Testis (tissue), 3 donors: ENCODE results near the gene CES2. TPM values are rescaled to one million over a fixed set of nuclear protein-coding genes. Genes with fewer than 3 reads are reported as not detected.

Experiments
- DNase-seq: peaks from one replicate; pipeline ENCODE4 v3.0.0-alpha.2; 2019
- H3K27ac ChIP-seq, 2 donors: fragments of 200-600 bp; sonication (generic); one replicate each; pipeline ENCODE4 v1.5.1; 2019
- H3K27me3 ChIP-seq: fragments of 200-600 bp; sonication (generic); one replicate; pipeline ENCODE4 v1.5.1; 2019
- H3K36me3 ChIP-seq: fragments of 200-600 bp; sonication (generic); one replicate; pipeline ENCODE4 v1.5.1; 2017; ENCODE audit warnings: low read depth; ENCODE audit errors: missing control alignments
- H3K4me1 ChIP-seq: fragments of 200-600 bp; sonication (generic); one replicate; pipeline ENCODE4 v1.5.1; 2019
- H3K4me3 ChIP-seq, 2 donors: fragments of 200-600 bp; sonication (generic); one replicate each; pipeline ENCODE4 v1.5.1; 2017 to 2019
- H3K9me3 ChIP-seq: fragments of 200-600 bp; sonication (generic); one replicate; pipeline ENCODE4 v1.5.1; 2017
- CTCF ChIP-seq, 3 experiments: fragments of 450-650 bp in 2 of 3; fragments of 200-600 bp in 1 of 3; sonication (generic) in 1 of 3; IDR thresholded peaks; one replicate each; pipeline ENCODE4 v1.5.1; 2016 to 2019; ENCODE audit warnings: antibody characterized with exemption in 3 of 3, mild to moderate bottlenecking in 2 of 3, moderate library complexity in 1 of 3
- POLR2A ChIP-seq: fragments of 450-650 bp; IDR thresholded peaks from one replicate; pipeline ENCODE4 v1.6.1; 2017; ENCODE audit warnings: antibody characterized with exemption, mild to moderate bottlenecking, moderate library complexity
- WGBS, 2 donors: methylation state at CpG; one replicate each; pipeline ENCODE4 v1.1.5; 2018; 5-methylcytosine and 5-hydroxymethylcytosine counted together
- intact Hi-C: fragments of 100-400 bp; cut with DNase I; formaldehyde crosslinking; loops from one replicate; pipeline ENCODE4 v1.15.1; 2023; ENCODE audit warnings: low total_unique reads
- polyA plus RNA-seq: library from polyadenylated mRNA; stranded (reverse); fragments of 350-450 nt; fragmentation: Illumina TruSeq; extraction: RNeasy Lipid Tissue Mini Kit (QIAGEN cat#74804); gene quantifications from one replicate; pipeline ENCODE4 v1.2.3, GENCODE V29; 2014; ENCODE audit warnings: low read depth, low replicate concordance; ENCODE audit not compliant: insufficient read depth
- total RNA-seq, 2 donors: library from RNA; depleted of rRNA; stranded (reverse); fragments of >200 nt; gene quantifications; one replicate each; pipeline ENCODE4 v1.2.3, GENCODE V29; 2016

CES2 gene
- total and polyA plus RNA-seq, 3 donors from 2014 or later = 34.4 to 51.9 (median 49.1) TPM

GRCh38 chr16:66977341-66978113 is 42.2 kb downstream of the CES2 start:
- TF ChIP-seq POLR2A (no peak), CTCF (IDR thresholded peaks at IDR 0.05) (peak; percentile 95 to 99 (median 98))
- Histone ChIP-seq H3K36me3 (no peaks in the 10 kb centered on the region), H3K27me3 (no peaks in the 10 kb centered on the region), H3K4me1 (peaks cover 6% of the 10 kb centered on the region), H3K4me3 (no peak overlapping the region), H3K9me3 (no peaks in the 10 kb centered on the region), H3K27ac (no peak overlapping the region)
- peak; percentile 94 for DNase-seq
- WGBS, 2 donors = 20 to 40% methylated on average over 8 to 15 of the region's 15 CpGs
- intact Hi-C loops = loop anchor here (5.0 kb wide), 1 partner anchor 180 kb away; the partner anchor contains the start of genes FBXL8 and TRADD

DNA sequence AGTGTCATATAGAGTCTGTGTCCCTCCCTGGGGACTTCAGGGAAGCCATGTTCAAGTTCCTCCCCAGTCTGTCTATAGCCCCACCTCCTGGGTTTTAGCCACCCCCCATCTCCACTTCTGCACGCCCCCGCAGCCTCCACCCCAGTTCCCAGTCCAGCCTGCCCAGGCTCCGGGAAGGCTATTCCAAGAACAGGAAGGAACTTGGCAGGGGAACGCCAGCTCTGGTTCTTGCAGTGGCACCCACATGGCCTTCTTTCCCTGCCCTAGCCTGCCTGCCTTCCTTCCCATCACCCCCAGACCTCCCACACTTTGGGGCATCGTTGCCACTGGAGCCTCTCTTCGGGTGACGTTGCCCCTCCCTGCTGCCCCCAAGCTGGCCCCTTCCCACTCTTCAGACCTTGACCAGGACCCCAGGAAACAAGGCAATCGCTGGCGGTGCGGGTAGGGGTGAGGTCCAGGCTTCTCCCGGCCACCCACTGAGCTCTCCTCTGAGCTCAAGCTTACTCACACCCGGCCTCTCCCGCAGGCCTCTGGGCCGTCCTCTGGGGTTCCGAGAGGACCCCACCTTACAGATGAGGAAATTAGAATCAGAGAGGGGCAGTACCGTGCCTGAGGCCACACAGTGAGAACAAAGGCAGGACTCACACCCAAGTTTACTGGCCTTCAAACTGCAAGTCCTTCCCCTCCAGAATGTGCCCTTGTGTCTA is 43.8 kb downstream of the CES2 start:
- peaks cover 6% of the 10 kb centered on the region for H3K4me1 ChIP-seq
- no peak for TF ChIP-seq CTCF (IDR thresholded peaks at IDR 0.05)
- no peak for TF ChIP-seq POLR2A
- no peaks in the 10 kb centered on the region for H3K27me3 ChIP-seq
- H3K9me3 ChIP-seq = no peaks in the 10 kb centered on the region
- peak; percentile 56 for DNase-seq
- no peak overlapping the region for H3K27ac ChIP-seq
- intact Hi-C loops = loop anchor here (5.0 kb wide), 1 partner anchor 178 kb away; the partner anchor contains the start of genes FBXL8 and TRADD
- 41 to 76% methylated on average over 14 to 16 of the region's 16 CpGs for WGBS, 2 donors
- no peak overlapping the region for H3K4me3 ChIP-seq
- no peaks in the 10 kb centered on the region for H3K36me3 ChIP-seq

- intact Hi-C loops = no loop called here
- H3K27me3 ChIP-seq = no peaks in the 10 kb centered on the region
- no peak for DNase-seq
- H3K27ac ChIP-seq = no peak overlapping the region
- peaks cover 6% of the 10 kb centered on the region for H3K4me1 ChIP-seq
- H3K36me3 ChIP-seq = no peaks in the 10 kb centered on the region
- H3K9me3 ChIP-seq = no peaks in the 10 kb centered on the region
- TF ChIP-seq POLR2A = no peak
- TF ChIP-seq CTCF (IDR thresholded peaks at IDR 0.05) = no peak
- no peak overlapping the region for H3K4me3 ChIP-seq
- 93 to 96% methylated on average over 9 of the region's 9 CpGs for WGBS, 2 donors
Measured at GRCh38 chr16:66983033-66983432, 47.7 kb downstream of the CES2 start.

DNA sequence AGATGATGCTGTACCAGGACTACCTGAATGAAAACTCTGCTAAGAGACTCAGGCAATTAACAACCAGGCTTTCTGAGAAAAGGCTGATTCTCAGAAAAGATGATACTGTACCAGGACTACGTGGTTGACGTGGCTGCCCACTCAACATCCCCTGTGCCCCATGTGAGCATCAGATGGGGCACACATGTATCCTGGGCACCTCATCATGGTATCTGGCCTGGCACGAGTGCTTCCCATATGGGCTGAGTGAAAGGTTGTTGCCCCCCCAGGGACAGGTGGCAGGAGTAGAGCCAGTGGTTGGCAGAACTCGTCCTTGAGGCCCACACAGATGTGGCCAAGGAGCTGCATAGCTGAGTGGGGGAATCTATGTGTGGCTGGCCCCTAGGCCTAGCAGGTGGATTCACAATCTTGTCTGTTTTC is 49.6 kb downstream of the CES2 start:
- TF ChIP-seq CTCF (IDR thresholded peaks at IDR 0.05) = no peak
- TF ChIP-seq POLR2A = no peak
- Histone ChIP-seq H3K27ac (no peak overlapping the region), H3K9me3 (no peaks in the 10 kb centered on the region), H3K27me3 (no peaks in the 10 kb centered on the region), H3K4me1 (no peaks in the 10 kb centered on the region), H3K4me3 (no peak overlapping the region), H3K36me3 (no peaks in the 10 kb centered on the region)
- DNase-seq = no peak
- intact Hi-C loops = no loop called here
- WGBS, 2 donors = 95 to 97% methylated on average over 3 to 4 of the region's 4 CpGs
